HG02884 (cell line): ENCODE measurements around the gene MAP2.
A peak's percentile ranks its signal among the peaks of the same experiment; 100 is the strongest.

Experiments used
- ATAC-seq: cut with Tn5 transposase; IDR thresholded peaks from one replicate; pipeline ENCODE4 v1.9.1; 2021; ENCODE audit warnings: mild to moderate bottlenecking, moderate library complexity; ENCODE audit not compliant: unreplicated experiment

MAP2 gene

DNA sequence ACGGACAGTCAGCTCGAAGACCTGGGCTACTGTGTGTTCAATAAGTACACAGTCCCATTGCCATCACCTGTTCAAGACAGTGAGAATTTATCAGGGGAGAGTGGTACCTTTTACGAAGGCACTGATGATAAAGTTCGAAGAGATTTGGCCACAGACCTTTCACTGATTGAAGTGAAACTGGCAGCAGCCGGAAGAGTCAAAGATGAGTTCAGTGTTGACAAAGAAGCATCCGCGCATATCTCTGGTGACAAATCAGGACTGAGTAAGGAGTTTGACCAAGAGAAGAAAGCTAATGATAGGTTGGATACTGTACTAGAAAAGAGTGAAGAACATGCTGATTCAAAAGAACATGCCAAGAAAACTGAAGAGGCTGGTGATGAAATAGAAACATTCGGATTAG is 270.9 kb downstream of the MAP2 start:
- ATAC-seq, result no peak

DNA sequence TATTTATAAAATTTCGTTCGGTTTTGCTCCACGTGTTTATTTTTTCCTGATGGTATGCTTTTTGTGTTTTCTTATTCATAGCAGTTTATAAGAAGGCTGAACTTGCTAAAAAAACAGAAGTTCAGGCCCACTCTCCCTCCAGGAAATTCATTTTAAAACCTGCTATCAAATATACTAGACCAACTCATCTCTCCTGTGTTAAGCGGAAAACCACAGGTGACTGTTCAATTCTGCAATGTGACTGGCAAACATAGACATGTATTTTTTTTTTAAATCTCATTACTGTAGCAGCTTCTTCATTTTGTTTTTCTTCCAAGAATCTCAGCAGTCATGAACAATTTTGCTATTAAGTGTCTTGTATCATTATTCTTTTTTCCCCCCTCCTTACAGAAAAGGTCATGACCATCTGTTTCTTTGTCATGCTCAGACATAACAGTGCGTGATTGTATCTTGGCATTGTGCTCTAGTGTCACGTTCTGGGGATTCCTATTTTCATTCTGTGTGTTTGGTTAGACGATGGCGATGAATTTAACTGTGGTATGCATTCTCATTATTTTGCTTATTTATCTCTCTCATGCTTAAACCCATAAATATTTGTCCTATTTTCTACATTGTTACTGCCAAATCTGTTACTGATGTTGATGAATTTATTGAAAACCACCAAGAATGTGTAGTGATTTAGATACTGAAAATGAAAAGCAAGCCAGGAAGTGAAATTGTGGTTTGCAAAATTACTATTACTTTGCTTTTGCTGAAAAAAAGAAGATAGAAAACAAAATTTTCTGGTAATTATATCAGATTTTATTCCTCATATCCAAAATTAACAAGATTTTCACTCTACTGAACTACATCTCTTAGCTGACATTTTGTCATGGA is 273.2 kb downstream of the MAP2 start:
- peak; percentile 64 for ATAC-seq

DNA sequence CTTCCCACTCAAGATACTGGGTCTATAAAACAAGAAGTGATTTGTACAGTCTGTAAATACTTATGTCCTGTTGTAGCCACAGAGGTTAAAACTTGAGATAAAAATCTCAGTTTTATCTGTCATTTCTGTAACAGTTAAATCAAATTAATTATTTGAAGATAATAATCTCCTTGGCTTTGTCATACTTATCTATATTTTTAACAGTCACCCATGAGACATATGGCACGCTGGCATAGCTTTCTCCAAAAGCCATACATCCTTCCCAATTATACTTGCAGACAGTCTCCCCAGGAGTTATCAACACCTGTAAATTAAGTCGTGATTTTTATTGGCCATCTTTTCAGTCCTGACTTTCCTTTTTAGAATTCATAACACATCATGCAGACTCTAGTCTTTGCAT is 278.9 kb downstream of the MAP2 start:
- no peak for ATAC-seq

DNA sequence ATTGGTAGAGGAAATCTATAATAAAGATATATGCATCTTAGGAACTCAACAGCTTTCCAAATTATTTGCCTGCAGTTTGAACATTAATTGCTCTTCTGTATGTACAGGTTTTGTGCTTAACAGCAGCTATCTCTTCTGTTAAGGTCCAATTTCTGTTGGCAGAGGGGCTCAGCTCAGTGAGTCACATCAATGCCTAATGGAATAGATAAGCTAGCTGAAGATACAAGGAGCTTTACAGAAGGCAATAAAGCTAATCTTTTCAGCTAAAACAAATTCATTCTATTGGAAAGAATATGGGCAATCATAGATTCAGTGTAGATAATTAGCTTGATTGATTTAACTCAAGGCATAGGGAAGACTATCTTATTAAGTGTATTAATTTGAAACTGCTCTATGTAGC is 289.4 kb downstream of the MAP2 start:
- no peak for ATAC-seq

DNA sequence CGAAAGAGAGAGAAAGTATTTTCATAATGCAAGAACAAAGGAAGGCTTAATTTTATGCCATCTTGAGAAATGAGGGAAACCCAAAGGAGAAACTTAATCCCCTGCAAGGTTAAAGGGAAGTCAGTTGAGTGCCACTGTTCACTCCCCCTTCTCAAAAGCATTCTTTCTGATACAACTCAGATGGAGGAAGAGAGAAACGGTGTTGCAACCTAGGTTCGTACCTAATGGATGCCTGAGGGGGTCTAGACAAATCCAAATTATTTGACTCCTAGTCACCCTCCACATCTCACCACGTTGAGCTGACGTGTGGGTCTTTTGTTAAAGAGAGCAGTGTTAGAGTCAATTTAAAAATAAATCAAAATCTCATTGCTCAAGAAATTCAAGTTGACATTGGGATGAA is 295.2 kb downstream of the MAP2 start:
- ATAC-seq, result no peak

DNA sequence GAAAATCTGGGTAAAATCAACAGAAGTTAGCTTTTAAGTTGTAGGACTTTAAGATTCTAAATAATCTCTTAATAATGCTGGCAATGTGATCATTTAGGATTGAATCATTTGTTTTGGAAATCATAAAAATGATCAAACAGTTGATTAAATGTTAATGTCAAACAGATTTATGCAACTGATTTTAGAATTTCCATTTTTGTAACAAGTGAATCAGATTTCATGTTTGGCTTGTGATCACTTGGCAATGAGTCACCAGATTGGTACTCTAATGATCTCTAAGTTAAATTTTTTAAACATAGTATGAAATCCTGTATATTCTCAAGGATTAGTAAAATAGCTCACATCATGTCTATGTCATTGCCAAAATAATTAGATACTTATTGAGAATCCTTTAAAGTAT is 297.6 kb downstream of the MAP2 start:
- no peak for ATAC-seq

DNA sequence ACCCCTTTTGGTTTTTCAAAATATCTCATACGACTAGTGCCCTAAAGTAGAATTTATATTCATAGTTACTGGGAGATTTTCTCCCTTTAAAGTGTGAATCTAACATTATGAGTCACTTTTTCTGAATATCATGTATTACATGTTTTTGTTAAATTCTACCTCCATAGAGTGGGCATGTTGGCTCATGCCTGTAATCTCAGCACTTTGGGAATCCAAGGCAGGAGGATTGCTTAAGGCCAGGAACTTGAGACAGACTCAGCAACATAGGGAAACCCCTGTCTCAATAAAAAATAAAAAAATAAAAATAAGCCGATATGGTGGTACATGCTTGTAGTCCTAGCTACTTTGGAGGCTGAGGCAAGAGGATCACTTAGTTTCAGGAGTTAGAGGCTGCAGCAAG is 302.5 kb downstream of the MAP2 start:
- ATAC-seq, result no peak

DNA sequence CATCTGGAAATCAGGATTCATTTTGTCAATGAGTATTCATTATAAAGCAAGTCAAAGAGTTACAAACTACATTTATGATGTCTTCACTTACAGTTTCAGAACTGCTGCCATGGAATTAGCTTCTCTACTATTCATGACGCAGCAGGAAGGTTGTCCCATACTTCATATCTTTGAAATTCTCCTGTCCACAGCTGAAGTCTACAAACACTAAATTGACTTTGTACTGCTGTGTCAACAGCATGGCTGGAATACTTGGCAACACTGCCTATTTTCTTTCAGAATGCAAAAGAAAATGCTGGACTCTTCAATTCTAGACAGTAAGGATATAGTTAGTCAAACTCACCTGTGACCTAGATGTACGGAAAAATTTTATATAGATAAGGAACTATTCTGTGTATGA is 303.2 kb downstream of the MAP2 start:
- no peak for ATAC-seq

DNA sequence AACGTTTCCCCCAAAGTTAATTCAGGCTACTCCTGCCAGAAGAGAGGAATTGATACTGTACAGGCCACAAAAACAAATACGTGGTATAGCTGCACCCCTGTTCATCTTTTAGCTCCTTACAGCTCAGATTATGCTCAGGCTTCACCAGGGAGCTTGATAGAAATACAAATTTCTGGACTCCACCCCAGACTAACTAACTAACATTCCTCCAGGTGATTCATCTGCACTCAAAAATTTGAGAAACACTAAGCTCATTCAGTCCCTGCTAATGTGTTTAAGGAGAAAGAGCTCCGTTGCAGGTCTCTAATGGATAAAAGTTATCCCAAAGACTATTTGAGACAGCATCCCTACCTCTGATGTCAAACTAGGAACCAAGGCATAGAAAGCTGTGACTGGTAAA is 311.0 kb downstream of the MAP2 start:
- ATAC-seq, result no peak

DNA sequence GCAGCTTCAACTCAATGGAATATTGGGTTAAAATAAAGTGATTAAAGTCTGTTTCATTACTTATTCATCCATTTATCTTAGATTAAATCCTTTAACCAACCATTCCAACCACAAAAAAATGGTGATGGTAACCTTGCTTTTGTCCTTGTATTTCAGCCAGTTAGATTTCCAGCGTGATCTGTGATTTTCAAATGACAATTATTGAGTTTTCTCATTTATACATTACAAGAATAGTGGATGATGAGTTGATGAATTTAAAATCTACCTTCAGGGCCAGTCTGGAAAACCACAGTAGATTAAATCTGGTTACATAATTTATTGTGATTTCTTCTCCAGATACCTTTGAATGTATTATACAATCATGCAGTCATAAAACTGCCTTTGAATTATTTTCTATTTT is 318.1 kb downstream of the MAP2 start:
- no peak for ATAC-seq

DNA sequence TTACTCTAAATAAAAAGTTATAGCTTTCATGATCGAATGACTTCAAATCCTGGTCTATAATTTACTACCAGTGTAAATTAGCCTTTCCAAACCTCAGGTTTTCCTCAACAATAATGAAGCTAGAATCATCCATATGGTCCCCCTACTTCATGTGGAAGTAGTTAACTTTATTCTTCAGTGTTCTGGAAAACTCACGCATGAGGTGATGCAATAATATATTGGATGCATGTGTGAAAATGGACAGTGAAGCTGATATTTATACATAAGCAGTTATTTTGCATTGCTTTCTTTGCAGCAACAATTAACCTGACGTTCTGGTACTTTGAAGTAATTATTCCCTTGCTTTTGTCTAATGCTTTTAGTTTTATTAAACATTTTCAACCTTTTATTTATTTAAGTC is 329.2 kb downstream of the MAP2 start:
- ATAC-seq, result no peak

DNA sequence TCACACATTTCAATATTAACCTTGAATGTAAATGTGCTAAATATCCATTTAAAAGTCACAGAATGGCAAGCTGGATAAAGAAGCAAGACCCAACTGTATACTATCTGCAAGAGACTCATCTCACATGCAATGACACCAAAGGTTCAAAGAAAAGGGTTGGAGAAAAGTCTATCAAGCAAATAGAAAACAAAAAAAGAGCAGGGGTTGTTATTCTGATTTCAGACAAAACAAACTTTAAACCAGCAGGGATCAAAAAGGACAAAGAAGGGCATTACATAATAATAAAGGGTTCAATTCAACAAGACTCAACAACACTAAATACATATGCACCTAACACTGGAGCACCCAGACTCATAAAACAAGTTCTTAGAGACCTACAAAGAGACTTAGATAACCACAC is 333.3 kb downstream of the MAP2 start:
- no peak for ATAC-seq

DNA sequence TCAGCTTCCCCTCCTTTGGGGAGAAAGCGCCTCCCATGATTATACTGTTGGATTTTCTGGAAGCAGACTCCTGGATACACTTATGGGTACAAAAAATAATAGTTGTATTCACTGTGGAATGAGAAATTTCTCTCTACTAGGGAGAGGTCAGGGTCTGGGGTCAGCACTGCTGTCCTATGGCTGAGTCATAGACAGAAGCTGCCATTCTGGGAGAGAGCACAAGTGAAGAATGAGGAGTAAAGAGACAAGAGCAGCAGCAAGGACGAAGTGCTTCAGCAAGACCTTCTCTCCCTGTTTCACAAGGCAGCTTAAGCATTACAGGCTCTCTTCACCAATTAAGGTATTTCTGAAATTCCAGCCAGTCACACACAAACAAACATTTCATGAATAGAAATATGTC is 337.7 kb downstream of the MAP2 start:
- no peak for ATAC-seq

DNA sequence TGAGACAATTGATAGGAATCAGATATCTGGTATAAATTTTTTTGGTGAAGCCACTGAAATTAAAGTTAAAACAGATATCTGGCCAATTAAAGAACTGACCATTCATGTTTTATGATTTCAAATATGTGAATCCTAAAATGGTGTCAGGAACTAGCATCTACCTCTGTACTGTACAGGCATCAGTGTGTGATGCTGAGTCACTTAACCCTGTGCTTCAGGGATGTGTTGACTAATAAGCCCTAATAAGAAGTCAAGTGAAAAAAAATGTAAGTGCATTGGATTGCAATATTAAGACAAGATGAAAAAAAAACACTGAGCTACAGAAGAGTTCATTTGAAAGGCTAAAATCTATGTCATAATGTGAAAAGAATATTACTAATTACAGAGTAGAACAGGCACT is 338.7 kb downstream of the MAP2 start:
- no peak for ATAC-seq

DNA sequence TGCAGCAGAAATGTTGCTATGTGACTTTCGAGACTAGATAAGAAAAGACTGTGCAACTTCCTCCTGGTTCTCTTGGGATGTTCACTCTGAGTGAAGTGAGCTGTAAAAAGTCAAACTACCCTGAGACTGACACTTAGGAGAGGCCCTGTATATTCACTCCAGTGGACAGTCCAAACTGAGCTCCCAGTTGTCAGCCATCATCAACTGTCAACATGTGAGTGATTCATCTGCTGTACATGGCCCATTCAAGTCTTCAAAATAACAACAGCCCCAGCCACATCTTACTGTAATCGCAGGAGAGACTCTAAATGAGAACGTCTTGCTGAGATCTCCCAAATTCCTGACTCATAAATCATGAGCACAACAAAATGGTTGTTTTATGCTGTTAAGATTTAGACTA is 339.3 kb downstream of the MAP2 start:
- ATAC-seq, result no peak

DNA sequence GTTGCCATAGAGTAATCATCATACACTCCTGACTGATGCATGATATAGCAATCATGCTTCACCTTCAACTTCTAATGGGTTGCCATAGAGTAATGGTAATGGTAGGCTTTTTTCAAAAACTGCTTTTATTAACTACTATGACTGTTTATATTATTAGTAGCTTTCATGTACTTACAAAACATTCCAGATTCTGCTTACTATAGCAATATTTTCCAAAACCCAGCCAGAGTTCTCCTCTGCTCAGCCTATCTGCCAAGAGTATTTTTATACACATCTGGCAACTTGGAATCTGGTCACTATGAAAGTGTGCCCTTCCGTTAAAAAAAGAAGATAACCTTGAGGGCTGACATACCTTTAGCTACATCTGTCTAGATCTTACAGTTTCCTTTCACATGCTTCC is 342.8 kb downstream of the MAP2 start:
- no peak for ATAC-seq

DNA sequence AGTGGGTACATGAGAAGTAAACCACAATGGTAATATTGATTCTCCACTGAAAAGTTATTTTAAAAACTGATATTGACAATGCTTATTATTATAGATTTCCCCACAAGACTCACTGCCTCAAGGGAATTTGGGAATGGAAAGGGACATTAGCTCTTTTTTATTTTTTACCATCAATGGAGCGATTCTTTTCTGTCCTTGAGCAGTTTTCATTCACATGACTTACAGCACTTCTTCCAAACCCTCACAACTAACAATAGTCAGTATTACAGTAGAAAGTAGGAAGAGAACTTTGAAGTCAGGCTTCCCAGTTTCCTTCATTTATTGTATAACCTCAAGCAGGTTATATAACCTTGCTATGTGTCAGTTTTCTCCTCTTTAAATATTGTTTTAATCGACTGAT is 343.5 kb downstream of the MAP2 start:
- ATAC-seq, result no peak

DNA sequence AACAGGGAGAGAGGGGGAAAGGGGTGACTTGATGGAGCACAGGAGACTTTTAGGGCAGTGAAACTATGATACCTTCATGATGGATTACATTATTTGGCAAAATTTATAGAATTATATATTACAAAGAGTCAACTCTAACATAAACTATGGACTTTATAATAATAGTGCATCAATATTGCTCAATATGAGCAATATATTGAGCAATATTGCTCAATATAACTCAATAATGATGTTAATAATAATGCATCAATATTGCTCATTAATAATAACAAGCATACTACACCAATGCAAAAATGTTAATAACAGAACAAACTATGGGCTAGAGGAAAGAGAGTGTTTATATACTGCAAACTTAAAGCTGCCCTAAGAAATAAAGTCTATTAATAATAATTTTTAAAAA is 344.7 kb downstream of the MAP2 start:
- ATAC-seq, result no peak

DNA sequence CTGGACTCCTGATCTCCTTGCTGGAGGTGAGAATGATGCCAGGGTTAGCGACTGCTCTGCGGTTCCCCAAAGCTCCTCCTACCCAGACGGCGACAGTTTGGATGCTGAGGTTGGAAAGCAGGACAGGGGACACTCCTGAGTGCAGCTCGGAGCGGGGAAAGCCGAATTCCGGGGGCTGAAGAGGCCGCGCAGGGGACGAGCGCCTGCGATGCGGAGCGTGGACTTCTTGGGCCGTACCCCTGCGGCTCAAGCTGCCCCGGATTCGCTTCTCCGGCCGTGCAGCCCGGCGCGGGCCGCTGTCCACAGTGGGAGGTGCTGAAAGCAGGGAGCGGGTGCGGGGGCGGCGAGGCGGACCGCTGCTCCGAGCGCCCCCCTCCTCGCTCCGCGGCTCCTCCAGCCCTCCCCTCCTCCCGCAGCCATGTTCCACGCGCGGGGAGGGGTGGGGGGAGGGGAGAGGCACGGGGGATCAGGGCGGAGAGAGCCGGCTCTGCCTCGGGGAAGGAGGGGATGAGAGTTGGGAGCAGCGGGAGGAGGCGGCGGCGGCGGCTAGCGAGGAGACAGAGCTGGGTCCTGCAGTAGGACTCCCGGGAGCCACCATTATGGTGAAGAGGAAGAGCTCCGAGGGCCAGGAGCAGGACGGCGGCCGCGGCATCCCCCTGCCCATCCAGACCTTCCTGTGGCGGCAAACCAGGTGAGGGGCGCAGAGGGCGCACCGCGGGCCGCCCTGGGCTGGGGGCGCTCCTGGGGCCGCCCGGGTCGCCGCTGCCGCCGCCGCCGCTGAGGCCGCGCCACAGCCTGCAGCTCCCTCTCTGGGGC is 347.8 kb downstream of the MAP2 start, which contains the start of gene UNC80:
UNC80 (plus strand) TSS at position 359 of the 816 bp plus-strand sequence; CDS start at position 600, 241 bp downstream.
- ATAC-seq, result no peak

DNA sequence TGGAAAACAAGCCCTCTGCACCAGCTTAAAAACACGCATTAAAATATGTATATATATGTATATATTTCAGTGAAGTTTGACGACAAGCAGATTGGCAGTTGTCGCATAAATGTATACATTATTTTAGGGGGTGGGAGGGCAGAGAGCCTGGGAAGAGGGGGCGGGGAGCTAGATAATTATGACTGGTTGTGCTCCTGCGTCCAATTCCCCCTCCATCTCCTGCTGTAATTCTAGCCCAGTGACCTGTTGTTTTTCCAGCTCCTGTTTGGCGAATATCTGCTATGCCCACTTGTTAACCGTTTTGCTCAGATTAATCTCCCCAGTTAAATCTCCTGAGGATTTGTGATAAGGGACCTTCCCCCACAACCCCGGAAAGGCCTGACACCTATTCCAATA is 348.4 kb downstream of the MAP2 start:
- ATAC-seq, result no peak

DNA sequence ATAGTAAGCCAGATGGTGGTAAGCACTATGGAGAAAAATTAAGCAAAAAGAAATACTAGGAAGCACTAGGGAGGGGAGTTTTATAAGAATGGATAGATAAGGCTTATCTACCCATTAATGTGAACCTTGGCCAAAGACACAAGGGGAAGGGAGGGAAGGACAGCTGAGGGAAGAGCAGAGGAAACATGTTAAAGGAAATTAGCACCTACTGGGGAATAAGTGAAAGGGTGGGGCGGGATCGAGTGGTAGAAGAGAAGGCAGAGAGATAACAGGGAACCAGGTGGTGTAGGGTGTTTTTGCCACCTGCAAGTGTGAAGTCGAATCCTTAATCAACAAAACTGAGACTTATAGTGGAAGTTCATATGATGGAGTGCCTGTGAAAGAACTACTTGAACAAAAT is 349.5 kb downstream of the MAP2 start:
- no peak for ATAC-seq
